Vagina (tissue), 2 donors: Measurements from ENCODE around the gene DNAH9. TPM values are rescaled to one million over a fixed set of nuclear protein-coding genes. Genes with fewer than 3 reads are reported as not detected.
A peak's percentile ranks its signal among the peaks of the same experiment; 100 is the strongest.

Experiments used
- DNase-seq, 2 donors: peaks; one replicate each; pipeline ENCODE4 v3.0.0-alpha.2; 2017; ENCODE audit errors: extremely low spot score in 2 of 2
- H3K27ac ChIP-seq: fragments of 200-600 bp; sonication (generic); one replicate; pipeline ENCODE4 v1.5.1; 2019
- H3K27me3 ChIP-seq: fragments of 200-600 bp; sonication (generic); one replicate; pipeline ENCODE4 v1.5.1; 2019
- H3K36me3 ChIP-seq, 2 donors: fragments of 200-600 bp; sonication (generic); one replicate each; pipeline ENCODE4 v1.5.1; 2017 to 2019
- H3K4me1 ChIP-seq: fragments of 200-600 bp; sonication (generic); one replicate; pipeline ENCODE4 v1.5.1; 2019
- H3K4me3 ChIP-seq, 2 donors: fragments of 200-600 bp; sonication (generic); 1 replicate in 1 of 2; 2 replicates in 1 of 2; pipeline ENCODE4 v1.5.1; 2016 to 2019
- H3K9me3 ChIP-seq: fragments of 200-600 bp; sonication (generic); one replicate; pipeline ENCODE4 v1.5.1; 2019
- POLR2A ChIP-seq, 2 donors: fragments of 450-650 bp; IDR thresholded peaks; one replicate each; pipeline ENCODE4 v1.6.1; 2017; ENCODE audit warnings: antibody characterized with exemption in 2 of 2, mild to moderate bottlenecking in 2 of 2, moderate library complexity in 2 of 2
- POLR2AphosphoS5 ChIP-seq, 2 donors: sonication (generic); formaldehyde crosslinking; IDR thresholded peaks; one replicate each; pipeline ENCODE4 v1.9.0; 2017; ENCODE audit warnings: antibody characterized with exemption in 2 of 2, mild to moderate bottlenecking in 2 of 2, low read depth in 1 of 2; ENCODE audit not compliant: insufficient read depth in 1 of 2
- intact Hi-C: fragments of 100-400 bp; cut with DNase I; formaldehyde crosslinking; loops from one replicate; pipeline ENCODE4 v1.15.1; 2023
- total RNA-seq: library from RNA; depleted of rRNA; stranded (reverse); fragments of >200 nt; gene quantifications from one replicate; pipeline ENCODE4 v1.2.3, GENCODE V29; 2016
- TF ChIP-seq, protein P1 (sequence below), 3 experiments: fragments of 450-650 bp in 2 of 3; fragments of 200-600 bp in 1 of 3; sonication (generic) in 1 of 3; IDR thresholded peaks; one replicate each; pipeline ENCODE4 v1.5.1; 2017 to 2019; ENCODE audit warnings: antibody characterized with exemption in 3 of 3, mild to moderate bottlenecking in 2 of 3, moderate library complexity in 2 of 3

DNAH9 gene
- total RNA-seq, 1 donor from 2014 or later, result not detected

DNA sequence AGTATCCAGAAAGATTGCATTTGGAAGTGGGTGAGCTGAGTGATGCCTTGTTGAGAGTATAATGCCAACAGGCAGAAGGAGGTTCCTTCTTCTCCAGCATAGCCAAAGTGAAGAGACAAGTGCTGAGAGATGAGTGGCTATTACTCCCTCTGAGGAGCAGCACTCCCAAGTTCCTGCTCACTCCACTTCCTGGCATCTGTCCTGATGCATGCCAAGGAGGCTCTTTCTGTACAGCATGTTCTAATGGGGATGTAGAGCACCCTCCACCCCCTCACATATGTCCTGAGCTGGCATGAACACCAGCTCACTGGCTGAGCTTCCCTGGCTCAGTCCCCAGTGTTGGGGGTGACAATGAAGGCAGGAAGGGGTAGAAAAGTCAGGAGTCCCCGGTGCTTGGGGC lies 44.2 kb upstream of the DNAH9 start:
- Histone ChIP-seq H3K27me3 (no peaks in the 10 kb centered on the region), H3K27ac (no peak overlapping the region), H3K36me3 (no peaks in the 10 kb centered on the region), H3K9me3 (no peaks in the 10 kb centered on the region), H3K4me1 (no peaks in the 10 kb centered on the region), H3K4me3 (no peak overlapping the region)
- TF ChIP-seq POLR2A (IDR thresholded peaks at IDR 0.05), result no peak
- TF ChIP-seq POLR2AphosphoS5 (IDR thresholded peaks at IDR 0.05; ENCODE audit: insufficient read depth in 1 of 2, low read depth in 1 of 2), result no peak
- TF ChIP-seq, protein P1, sequence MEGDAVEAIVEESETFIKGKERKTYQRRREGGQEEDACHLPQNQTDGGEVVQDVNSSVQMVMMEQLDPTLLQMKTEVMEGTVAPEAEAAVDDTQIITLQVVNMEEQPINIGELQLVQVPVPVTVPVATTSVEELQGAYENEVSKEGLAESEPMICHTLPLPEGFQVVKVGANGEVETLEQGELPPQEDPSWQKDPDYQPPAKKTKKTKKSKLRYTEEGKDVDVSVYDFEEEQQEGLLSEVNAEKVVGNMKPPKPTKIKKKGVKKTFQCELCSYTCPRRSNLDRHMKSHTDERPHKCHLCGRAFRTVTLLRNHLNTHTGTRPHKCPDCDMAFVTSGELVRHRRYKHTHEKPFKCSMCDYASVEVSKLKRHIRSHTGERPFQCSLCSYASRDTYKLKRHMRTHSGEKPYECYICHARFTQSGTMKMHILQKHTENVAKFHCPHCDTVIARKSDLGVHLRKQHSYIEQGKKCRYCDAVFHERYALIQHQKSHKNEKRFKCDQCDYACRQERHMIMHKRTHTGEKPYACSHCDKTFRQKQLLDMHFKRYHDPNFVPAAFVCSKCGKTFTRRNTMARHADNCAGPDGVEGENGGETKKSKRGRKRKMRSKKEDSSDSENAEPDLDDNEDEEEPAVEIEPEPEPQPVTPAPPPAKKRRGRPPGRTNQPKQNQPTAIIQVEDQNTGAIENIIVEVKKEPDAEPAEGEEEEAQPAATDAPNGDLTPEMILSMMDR (IDR thresholded peaks at IDR 0.05), result no peak
- no peak for DNase-seq
- intact Hi-C loops, result no loop called here

DNA sequence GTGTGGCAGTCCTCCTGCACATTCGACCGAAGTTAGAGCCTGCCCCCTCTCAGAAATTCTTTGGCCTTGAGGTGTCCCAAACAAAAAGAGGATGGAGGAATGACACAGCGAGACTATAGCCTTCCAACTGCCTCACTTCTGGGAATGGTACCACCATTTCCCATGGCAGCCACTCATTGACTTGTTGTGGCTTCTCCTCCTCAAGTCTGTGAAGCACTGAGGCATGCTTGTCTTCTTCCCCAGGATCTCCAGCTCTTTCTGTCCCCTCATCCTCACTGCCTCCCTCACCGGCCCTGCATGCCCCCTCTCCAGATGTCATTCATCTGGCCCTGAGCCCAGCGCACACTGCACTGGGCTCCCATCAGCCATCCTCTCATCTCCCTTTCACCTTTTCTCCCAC lies 43.7 kb upstream of the DNAH9 start:
- no peak for DNase-seq
- intact Hi-C loops, result no loop called here
- no peak for TF ChIP-seq POLR2A (IDR thresholded peaks at IDR 0.05)

DNA sequence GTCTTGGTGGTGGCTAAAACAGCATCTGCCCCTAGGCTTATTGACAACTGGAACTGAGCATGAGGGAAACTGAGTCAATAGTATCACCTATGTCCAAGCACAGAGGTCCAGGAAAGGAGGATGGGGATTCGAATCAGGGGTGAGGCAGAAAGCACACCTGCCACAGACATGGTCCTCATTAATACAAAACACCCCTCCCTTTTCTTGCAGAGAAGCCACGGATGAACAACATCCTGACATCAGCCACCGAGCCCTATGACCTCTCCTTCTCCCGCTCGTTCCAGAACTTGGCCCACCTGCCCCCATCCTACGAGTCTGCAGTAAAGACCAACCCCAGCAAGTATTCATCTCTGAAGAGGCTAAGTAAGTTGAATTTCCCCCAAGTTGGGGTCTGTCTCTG lies 42.7 kb upstream of the DNAH9 start:
- H3K4me3 ChIP-seq, result no peak overlapping the region
- intact Hi-C loops, result no loop called here
- H3K36me3 ChIP-seq, result no peaks in the 10 kb centered on the region
- no peaks in the 10 kb centered on the region for H3K9me3 ChIP-seq
- no peaks in the 10 kb centered on the region for H3K27me3 ChIP-seq
- H3K4me1 ChIP-seq, result no peaks in the 10 kb centered on the region
- TF ChIP-seq POLR2AphosphoS5 (IDR thresholded peaks at IDR 0.05; ENCODE audit: insufficient read depth in 1 of 2, low read depth in 1 of 2) (no peak), POLR2A (IDR thresholded peaks at IDR 0.05) (no peak)
- TF ChIP-seq, protein P1 (IDR thresholded peaks at IDR 0.05), result no peak
- no peak overlapping the region for H3K27ac ChIP-seq
- DNase-seq, result peak in 1 of 2 donors; percentile 81

More for the DNA sequence above, 43.7 kb upstream of the DNAH9 start:
- H3K9me3 ChIP-seq, result no peaks in the 10 kb centered on the region
- H3K4me1 ChIP-seq, result no peaks in the 10 kb centered on the region
- H3K36me3 ChIP-seq, result no peaks in the 10 kb centered on the region
- H3K27me3 ChIP-seq, result no peaks in the 10 kb centered on the region
- H3K4me3 ChIP-seq, result no peak overlapping the region
- H3K27ac ChIP-seq, result no peak overlapping the region

DNA sequence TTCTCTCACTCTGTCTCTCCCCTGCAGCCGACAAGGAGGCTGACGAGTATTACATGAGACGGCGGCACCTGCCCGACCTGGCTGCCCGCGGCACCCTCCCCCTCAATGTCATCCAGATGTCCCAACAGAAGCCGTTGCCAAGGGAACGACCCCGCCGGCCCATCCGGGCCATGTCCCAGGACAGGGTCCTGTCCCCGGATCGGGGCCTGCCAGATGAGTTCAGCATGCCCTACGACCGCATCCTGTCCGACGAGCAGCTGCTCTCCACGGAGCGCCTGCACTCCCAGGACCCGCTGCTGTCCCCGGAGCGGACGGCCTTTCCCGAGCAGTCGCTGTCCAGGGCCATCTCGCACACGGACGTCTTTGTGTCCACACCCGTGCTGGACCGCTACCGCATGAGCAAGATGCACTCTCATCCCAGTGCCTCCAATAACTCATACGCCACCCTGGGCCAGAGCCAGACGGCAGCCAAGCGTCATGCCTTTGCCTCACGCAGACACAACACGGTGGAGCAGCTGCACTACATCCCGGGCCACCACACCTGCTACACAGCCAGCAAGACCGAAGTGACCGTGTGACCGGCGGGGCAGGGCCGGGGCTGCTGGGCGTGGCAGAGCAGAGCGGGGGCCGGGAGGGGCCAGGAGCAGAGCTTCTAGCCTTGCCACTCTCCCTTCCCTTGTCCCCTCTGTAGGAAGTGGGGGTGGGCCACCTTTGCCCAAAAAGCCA lies 40.4 kb upstream of the DNAH9 start:
- no peaks in the 10 kb centered on the region for H3K9me3 ChIP-seq
- no peaks in the 10 kb centered on the region for H3K4me1 ChIP-seq
- no peak overlapping the region for H3K4me3 ChIP-seq
- no peaks in the 10 kb centered on the region for H3K27me3 ChIP-seq
- H3K36me3 ChIP-seq, result no peaks in the 10 kb centered on the region
- no peak overlapping the region for H3K27ac ChIP-seq
- peak in 1 of 2 donors; percentile 87 for DNase-seq
- intact Hi-C loops, result no loop called here
- no peak for TF ChIP-seq POLR2A (IDR thresholded peaks at IDR 0.05)
- TF ChIP-seq POLR2AphosphoS5 (IDR thresholded peaks at IDR 0.05; ENCODE audit: insufficient read depth in 1 of 2, low read depth in 1 of 2), result no peak
- TF ChIP-seq, protein P1 (IDR thresholded peaks at IDR 0.05), result no peak

DNA sequence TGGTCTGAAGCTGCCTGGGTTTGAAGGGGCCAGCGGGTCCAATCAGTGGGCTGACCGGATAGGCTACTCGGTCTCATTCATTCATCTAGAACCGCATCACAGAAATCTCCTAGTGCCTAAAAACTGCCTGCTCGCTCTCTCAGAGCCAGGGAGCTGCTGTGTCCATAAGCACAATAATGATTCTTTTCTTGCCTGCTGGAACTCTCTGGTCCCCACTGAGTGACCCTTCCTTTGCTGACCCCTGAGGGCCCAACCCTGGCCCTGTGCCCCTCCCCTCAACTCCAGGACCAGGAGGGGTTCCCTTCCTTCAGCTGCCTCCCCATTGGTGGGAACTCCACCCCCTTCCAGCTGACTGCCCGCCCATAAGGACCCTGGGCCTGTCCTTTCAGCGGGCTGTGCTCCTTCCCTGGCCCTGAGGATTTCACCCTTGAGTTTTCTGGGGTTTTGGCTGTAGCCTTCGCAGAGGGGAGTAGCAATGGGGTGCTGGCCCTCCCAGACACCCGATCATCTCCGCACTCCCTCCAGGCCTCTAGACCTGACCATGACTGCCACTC lies 39.5 kb upstream of the DNAH9 start:
- Histone ChIP-seq H3K4me1 (no peaks in the 10 kb centered on the region), H3K27me3 (no peaks in the 10 kb centered on the region), H3K9me3 (no peaks in the 10 kb centered on the region), H3K27ac (no peak overlapping the region), H3K36me3 (no peaks in the 10 kb centered on the region), H3K4me3 (no peak overlapping the region)
- intact Hi-C loops, result no loop called here
- no peak for TF ChIP-seq POLR2AphosphoS5 (IDR thresholded peaks at IDR 0.05; ENCODE audit: insufficient read depth in 1 of 2, low read depth in 1 of 2)
- TF ChIP-seq, protein P1 (IDR thresholded peaks at IDR 0.05), result no peak
- no peak for TF ChIP-seq POLR2A (IDR thresholded peaks at IDR 0.05)
- peak in 1 of 2 donors; percentile 92 for DNase-seq
